Kidney (tissue), 14 donors: ENCODE measurements around the gene MAGI1. TPM values are rescaled to one million over a fixed set of nuclear protein-coding genes. Genes with fewer than 3 reads are reported as not detected.
A peak's percentile ranks its signal among the peaks of the same experiment; 100 is the strongest.

Experiments
- DNase-seq, 5 donors: peaks; one replicate each; pipeline ENCODE4 v3.0.0-alpha.2; 2013 to 2020
- FAIRE-seq: peaks from 2 replicates; lab custom pipeline; 2012; peaks lifted over from hg19 to GRCh38; lab: Jason Lieb, UNC
- H3K27ac ChIP-seq, 2 donors: one replicate each; pipeline ENCODE4 v1.7.0; 2013; ENCODE audit warnings: low read depth in 2 of 2, low read length in 2 of 2, inconsistent platforms in 1 of 2
- H3K27me3 ChIP-seq: one replicate; pipeline ENCODE4 v1.7.1; 2013; ENCODE audit warnings: low read length, inconsistent platforms; ENCODE audit not compliant: control insufficient read depth, insufficient read depth
- H3K36me3 ChIP-seq, 3 donors: one replicate each; pipeline versions ENCODE4 v1.7.0 to v1.7.1; 2013; ENCODE audit warnings: low read length in 3 of 3, control low read depth in 1 of 3, inconsistent platforms in 1 of 3; ENCODE audit not compliant: insufficient read depth in 3 of 3, control insufficient read depth in 2 of 3
- H3K4me1 ChIP-seq, 3 donors: one replicate each; pipeline versions ENCODE4 v1.7.0 to v1.7.1; 2013; ENCODE audit warnings: low read length in 3 of 3, inconsistent platforms in 1 of 3, low read depth in 1 of 3; ENCODE audit not compliant: control insufficient read depth in 2 of 3, insufficient read depth in 2 of 3
- H3K4me3 ChIP-seq, 3 donors: one replicate each; pipeline versions ENCODE4 v1.7.0 to v1.8.1; 2013; ENCODE audit warnings: low read length in 3 of 3, control low read depth in 1 of 3, inconsistent platforms in 1 of 3
- H3K9ac ChIP-seq, 3 donors: one replicate each; pipeline versions ENCODE4 v1.7.0 to v1.7.1; 2013; ENCODE audit warnings: low read length in 3 of 3, control low read depth in 1 of 3, inconsistent platforms in 1 of 3
- H3K9me3 ChIP-seq, 3 donors: one replicate each; pipeline versions ENCODE4 v1.7.0 to v1.7.1; 2013; ENCODE audit warnings: low read length in 3 of 3, control low read depth in 1 of 3, inconsistent platforms in 1 of 3; ENCODE audit not compliant: control insufficient read depth in 2 of 3, insufficient read depth in 1 of 3
- intact Hi-C: fragments of 100-400 bp; cut with DNase I; formaldehyde crosslinking; loops from one replicate; pipeline ENCODE4 v1.11.1; 2022
- polyA plus RNA-seq: library from polyadenylated mRNA; stranded (reverse); fragments of 350-450 nt; fragmentation: Illumina TruSeq; extraction: RNeasy Lipid Tissue Mini Kit (QIAGEN cat#74804); gene quantifications from one replicate; pipeline ENCODE4 v1.2.3, GENCODE V29; 2014; ENCODE audit warnings: low read depth, low replicate concordance; ENCODE audit not compliant: insufficient read depth
- total RNA-seq: library from RNA; stranded (reverse); fragmentation: NEBNext Ultra II Directional; extraction: Animal tissue kit (Norgen Biotek cat#: 25700); gene quantifications from one replicate; pipeline ENCODE4 v1.2.1, GENCODE V29; 2021
- TF ChIP-seq, protein P1 (sequence below): IDR thresholded peaks from 3 replicates; pipeline ENCODE4 v1.5.1; 2012; ENCODE audit warnings: mild to moderate bottlenecking, moderate library complexity, borderline replicate concordance; ENCODE audit not compliant: insufficient read depth; ENCODE audit errors: extremely low read depth
- donor health status: control.
- donor health status: control.
- donor health status: control.
- donor health status: control.
- donor health status: control.
- donor health status: DM: yes; HTN: yes; CAD: no.
- donor health status: Normal renal cell carcinoma (clear cell type).

MAGI1 gene
- total and polyA plus RNA-seq, 2 donors from 2014 or later = 8.2 to 42.8 TPM

DNA sequence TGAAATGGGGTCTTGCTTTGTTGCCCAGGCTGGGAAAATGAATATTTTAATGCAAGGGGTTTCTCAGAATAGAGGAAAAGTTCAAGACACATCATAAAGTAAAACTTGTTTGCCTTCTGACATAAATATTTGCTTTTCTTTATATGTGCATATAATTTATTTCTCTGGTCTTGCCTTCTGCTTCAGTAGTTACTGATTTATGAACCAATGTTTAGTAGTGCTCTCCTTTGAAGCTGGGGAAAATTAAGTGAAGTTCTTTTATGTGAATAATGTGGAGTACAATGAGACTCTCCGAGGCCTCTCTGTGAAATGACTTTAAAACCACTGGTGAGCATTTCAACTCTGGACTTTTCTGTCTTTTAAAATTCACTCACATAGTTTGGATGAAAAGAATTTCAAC, 55.6 kb downstream of the MAGI1 start:
- peaks cover 0 to 4% (median 0%) of the 10 kb centered on the region in 3 donors for H3K4me1 ChIP-seq
- no peak overlapping the region for H3K9ac ChIP-seq
- intact Hi-C loops = no loop called here
- FAIRE-seq (no peak), DNase-seq (peak in 2 of 5 donors; percentile 25 to 64)
- H3K4me3 ChIP-seq = no peak overlapping the region
- no peak overlapping the region for H3K27ac ChIP-seq
- H3K36me3 ChIP-seq = no peaks in the 10 kb centered on the region
- no peaks in the 10 kb centered on the region for H3K9me3 ChIP-seq
- no peaks in the 10 kb centered on the region for H3K27me3 ChIP-seq
- TF ChIP-seq, protein P1, sequence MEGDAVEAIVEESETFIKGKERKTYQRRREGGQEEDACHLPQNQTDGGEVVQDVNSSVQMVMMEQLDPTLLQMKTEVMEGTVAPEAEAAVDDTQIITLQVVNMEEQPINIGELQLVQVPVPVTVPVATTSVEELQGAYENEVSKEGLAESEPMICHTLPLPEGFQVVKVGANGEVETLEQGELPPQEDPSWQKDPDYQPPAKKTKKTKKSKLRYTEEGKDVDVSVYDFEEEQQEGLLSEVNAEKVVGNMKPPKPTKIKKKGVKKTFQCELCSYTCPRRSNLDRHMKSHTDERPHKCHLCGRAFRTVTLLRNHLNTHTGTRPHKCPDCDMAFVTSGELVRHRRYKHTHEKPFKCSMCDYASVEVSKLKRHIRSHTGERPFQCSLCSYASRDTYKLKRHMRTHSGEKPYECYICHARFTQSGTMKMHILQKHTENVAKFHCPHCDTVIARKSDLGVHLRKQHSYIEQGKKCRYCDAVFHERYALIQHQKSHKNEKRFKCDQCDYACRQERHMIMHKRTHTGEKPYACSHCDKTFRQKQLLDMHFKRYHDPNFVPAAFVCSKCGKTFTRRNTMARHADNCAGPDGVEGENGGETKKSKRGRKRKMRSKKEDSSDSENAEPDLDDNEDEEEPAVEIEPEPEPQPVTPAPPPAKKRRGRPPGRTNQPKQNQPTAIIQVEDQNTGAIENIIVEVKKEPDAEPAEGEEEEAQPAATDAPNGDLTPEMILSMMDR = no peak

DNA sequence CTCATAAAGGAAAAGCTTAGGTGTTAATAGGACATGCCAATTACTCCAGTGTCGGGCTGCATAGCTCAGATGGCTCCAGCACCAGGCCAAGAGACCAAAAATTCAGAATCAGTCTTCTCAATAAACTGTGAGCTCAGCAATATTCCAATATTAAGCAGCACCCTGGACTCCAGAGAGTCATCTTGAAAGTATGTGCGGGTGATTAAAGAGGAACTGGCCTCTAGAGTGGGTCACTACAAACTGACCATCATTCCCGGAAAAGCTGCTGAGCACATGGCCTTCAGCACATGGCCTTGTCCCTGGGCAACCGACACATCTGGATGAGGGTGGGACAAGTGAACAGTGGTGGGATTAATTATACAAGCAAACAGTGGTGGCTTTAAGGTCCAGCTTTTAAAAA, 59.0 kb downstream of the MAGI1 start:
- peak overlapping the region in 1 of 2 donors; percentile 33 for H3K27ac ChIP-seq
- no peaks in the 10 kb centered on the region for H3K36me3 ChIP-seq
- H3K4me1 ChIP-seq = peaks cover 0 to 4% (median 0%) of the 10 kb centered on the region in 3 donors
- intact Hi-C loops = no loop called here
- H3K4me3 ChIP-seq = no peak overlapping the region
- H3K9ac ChIP-seq = no peak overlapping the region
- FAIRE-seq (no peak), DNase-seq (no peak)
- no peaks in the 10 kb centered on the region for H3K27me3 ChIP-seq
- no peaks in the 10 kb centered on the region for H3K9me3 ChIP-seq
- TF ChIP-seq, protein P1 = no peak

DNA sequence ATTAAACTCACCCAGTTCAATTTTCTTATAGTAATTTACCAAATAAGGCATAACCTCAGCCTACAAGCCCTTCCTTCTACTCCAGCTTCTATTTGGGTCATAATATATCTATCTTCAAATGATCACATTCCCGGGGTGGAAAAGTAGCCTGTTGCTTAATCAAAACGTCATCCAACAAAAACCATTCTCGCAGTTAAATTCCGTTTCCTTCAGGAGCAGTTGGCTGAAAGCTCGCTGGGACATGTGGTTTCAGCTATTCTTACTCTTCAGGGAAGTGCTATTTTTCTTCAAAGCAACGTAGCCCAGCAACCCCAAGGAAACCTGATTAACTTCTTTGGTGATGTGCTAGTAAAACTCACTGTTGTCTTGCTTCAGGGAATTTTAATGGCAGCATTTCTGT, 59.6 kb downstream of the MAGI1 start:
- no peaks in the 10 kb centered on the region for H3K9me3 ChIP-seq
- no peak overlapping the region for H3K4me3 ChIP-seq
- no peaks in the 10 kb centered on the region for H3K27me3 ChIP-seq
- H3K36me3 ChIP-seq = no peaks in the 10 kb centered on the region
- intact Hi-C loops = no loop called here
- peak overlapping the region in 1 of 2 donors; percentile 33 for H3K27ac ChIP-seq
- DNase-seq (peak in 1 of 5 donors; percentile 70), FAIRE-seq (no peak)
- TF ChIP-seq, protein P1 = no peak
- peaks cover 0 to 4% (median 0%) of the 10 kb centered on the region in 3 donors for H3K4me1 ChIP-seq
- no peak overlapping the region for H3K9ac ChIP-seq

DNA sequence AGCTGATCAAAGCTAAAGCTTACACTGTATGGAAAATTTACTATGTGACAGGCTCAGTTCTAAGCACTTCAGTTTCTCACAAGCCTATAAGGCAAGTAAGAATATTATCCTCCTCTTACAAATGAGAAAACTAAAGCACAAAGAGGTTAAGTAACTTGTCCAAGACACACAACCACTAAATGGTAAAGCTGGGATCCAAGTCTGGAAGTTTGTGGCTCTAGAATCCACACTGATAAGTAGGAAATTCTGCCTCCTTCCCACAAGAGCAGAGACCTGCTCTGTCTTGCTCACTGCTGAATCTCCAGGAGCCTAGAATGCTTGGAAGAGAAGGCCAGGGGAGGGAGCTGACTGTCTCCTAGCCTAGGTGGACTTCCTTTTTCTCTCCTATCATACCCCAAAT, 60.6 kb downstream of the MAGI1 start:
- Histone ChIP-seq H3K27me3 (no peaks in the 10 kb centered on the region), H3K27ac (no peak overlapping the region), H3K4me3 (no peak overlapping the region), H3K4me1 (peaks cover 0 to 4% (median 0%) of the 10 kb centered on the region in 3 donors), H3K9me3 (no peaks in the 10 kb centered on the region), H3K9ac (no peak overlapping the region), H3K36me3 (no peaks in the 10 kb centered on the region)
- intact Hi-C loops = no loop called here
- TF ChIP-seq, protein P1 = no peak
- FAIRE-seq (no peak), DNase-seq (no peak)
